ENCODE measurements around the gene ATAD2B.

DNA sequence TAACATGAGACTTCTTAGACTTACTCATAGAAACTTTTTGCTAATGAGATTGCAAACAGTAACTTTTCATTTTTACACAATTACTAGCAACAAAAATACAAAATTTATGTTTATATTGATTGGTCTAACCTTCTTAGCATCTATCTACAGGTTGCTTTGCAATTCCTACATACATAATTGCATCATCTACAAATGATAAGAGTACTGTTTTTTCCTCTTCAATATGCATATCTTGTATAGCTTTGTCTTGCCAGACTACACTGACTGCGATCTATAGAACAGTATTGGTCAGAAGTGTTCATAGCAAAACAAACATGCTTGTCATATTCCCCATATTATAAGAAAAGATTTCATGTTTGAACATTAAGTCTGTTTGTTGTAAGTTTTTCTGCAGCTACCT, 87.9 kb downstream of the ATAD2B start:
- TF ChIP-seq, protein P1, sequence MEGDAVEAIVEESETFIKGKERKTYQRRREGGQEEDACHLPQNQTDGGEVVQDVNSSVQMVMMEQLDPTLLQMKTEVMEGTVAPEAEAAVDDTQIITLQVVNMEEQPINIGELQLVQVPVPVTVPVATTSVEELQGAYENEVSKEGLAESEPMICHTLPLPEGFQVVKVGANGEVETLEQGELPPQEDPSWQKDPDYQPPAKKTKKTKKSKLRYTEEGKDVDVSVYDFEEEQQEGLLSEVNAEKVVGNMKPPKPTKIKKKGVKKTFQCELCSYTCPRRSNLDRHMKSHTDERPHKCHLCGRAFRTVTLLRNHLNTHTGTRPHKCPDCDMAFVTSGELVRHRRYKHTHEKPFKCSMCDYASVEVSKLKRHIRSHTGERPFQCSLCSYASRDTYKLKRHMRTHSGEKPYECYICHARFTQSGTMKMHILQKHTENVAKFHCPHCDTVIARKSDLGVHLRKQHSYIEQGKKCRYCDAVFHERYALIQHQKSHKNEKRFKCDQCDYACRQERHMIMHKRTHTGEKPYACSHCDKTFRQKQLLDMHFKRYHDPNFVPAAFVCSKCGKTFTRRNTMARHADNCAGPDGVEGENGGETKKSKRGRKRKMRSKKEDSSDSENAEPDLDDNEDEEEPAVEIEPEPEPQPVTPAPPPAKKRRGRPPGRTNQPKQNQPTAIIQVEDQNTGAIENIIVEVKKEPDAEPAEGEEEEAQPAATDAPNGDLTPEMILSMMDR (IDR thresholded peaks at IDR 0.05): no peak
- TF ChIP-seq POLR2A (IDR thresholded peaks at IDR 0.05): no peak

Measured in heart left ventricle (tissue), 13 donors.